ENCODE data around the gene ACTRT2. TPM values are rescaled to one million over a fixed set of nuclear protein-coding genes. Genes with fewer than 3 reads are reported as not detected.

The ACTRT2 gene
- total RNA-seq, 1 experiment from 2014 or later: not detected

- TF ChIP-seq CTCF (IDR thresholded peaks at IDR 0.05; ENCODE audit: unreplicated experiment): no peak
- no peak for DNase-seq
- H3K27me3 Mint-ChIP-seq (ENCODE audit: unreplicated experiment): no peaks in the 10 kb centered on the region
- H3K9me3 Mint-ChIP-seq (ENCODE audit: low read depth, unreplicated experiment): no peaks in the 10 kb centered on the region
- no peak overlapping the region for H3K4me3 Mint-ChIP-seq (ENCODE audit: low read depth, unreplicated experiment)
- H3K27ac Mint-ChIP-seq (ENCODE audit: unreplicated experiment): no peak overlapping the region
- CTCF ChIA-PET: no interaction called here
- BruUV-seq (replicated peaks): no TSS peak
- intact Hi-C loops (cut with micrococcal nuclease; ENCODE audit: unreplicated experiment): no loop called here
- H3K4me1 Mint-ChIP-seq (ENCODE audit: low read depth, unreplicated experiment): no peaks in the 10 kb centered on the region
- H3K36me3 Mint-ChIP-seq (ENCODE audit: insufficient read depth, unreplicated experiment): no peaks in the 10 kb centered on the region
These were observed 47.4 kb upstream of the ACTRT2 start for GRCh38 chr1:2973601-2974593.

- no peaks in the 10 kb centered on the region for H3K36me3 Mint-ChIP-seq (ENCODE audit: insufficient read depth, unreplicated experiment)
- no peaks in the 10 kb centered on the region for H3K9me3 Mint-ChIP-seq (ENCODE audit: low read depth, unreplicated experiment)
- H3K4me3 Mint-ChIP-seq (ENCODE audit: low read depth, unreplicated experiment): no peak overlapping the region
These were observed 46.5 kb upstream of the ACTRT2 start for GRCh38 chr1:2974701-2975301.

GRCh38 chr1:2975466-2976179 is 45.6 kb upstream of the ACTRT2 start:
- H3K36me3 Mint-ChIP-seq (ENCODE audit: insufficient read depth, unreplicated experiment): no peaks in the 10 kb centered on the region
- H3K27me3 Mint-ChIP-seq (ENCODE audit: unreplicated experiment): peaks cover 8% of the 10 kb centered on the region
- no peaks in the 10 kb centered on the region for H3K9me3 Mint-ChIP-seq (ENCODE audit: low read depth, unreplicated experiment)
- no peak overlapping the region for H3K4me3 Mint-ChIP-seq (ENCODE audit: low read depth, unreplicated experiment)
- CTCF ChIA-PET: no interaction called here
- no peaks in the 10 kb centered on the region for H3K4me1 Mint-ChIP-seq (ENCODE audit: low read depth, unreplicated experiment)
- no TSS peak for BruUV-seq (replicated peaks)
- DNase-seq: no peak
- TF ChIP-seq CTCF (IDR thresholded peaks at IDR 0.05; ENCODE audit: unreplicated experiment): no peak
- intact Hi-C loops (cut with micrococcal nuclease; ENCODE audit: unreplicated experiment): no loop called here
- no peak overlapping the region for H3K27ac Mint-ChIP-seq (ENCODE audit: unreplicated experiment)

More at GRCh38 chr1:2974701-2975301, 46.5 kb upstream of the ACTRT2 start:
- no peak for DNase-seq
- Mint-ChIP-seq H3K27ac (ENCODE audit: unreplicated experiment) (no peak overlapping the region), H3K27me3 (ENCODE audit: unreplicated experiment) (no peaks in the 10 kb centered on the region), H3K4me1 (ENCODE audit: low read depth, unreplicated experiment) (no peaks in the 10 kb centered on the region)
- no peak for TF ChIP-seq CTCF (IDR thresholded peaks at IDR 0.05; ENCODE audit: unreplicated experiment)
- BruUV-seq (replicated peaks): no TSS peak
- intact Hi-C loops (cut with micrococcal nuclease; ENCODE audit: unreplicated experiment): no loop called here
- CTCF ChIA-PET: no interaction called here

GRCh38 chr1:2976180-2976562 is 45.1 kb upstream of the ACTRT2 start:
- H3K4me1 Mint-ChIP-seq (ENCODE audit: low read depth, unreplicated experiment): no peaks in the 10 kb centered on the region
- CTCF ChIA-PET: no interaction called here
- no peaks in the 10 kb centered on the region for H3K9me3 Mint-ChIP-seq (ENCODE audit: low read depth, unreplicated experiment)
- no peak for DNase-seq
- peaks cover 13% of the 10 kb centered on the region for H3K27me3 Mint-ChIP-seq (ENCODE audit: unreplicated experiment)
- no peak for TF ChIP-seq CTCF (IDR thresholded peaks at IDR 0.05; ENCODE audit: unreplicated experiment)
- intact Hi-C loops (cut with micrococcal nuclease; ENCODE audit: unreplicated experiment): no loop called here
- H3K27ac Mint-ChIP-seq (ENCODE audit: unreplicated experiment): no peak overlapping the region
- BruUV-seq (replicated peaks): no TSS peak
- no peak overlapping the region for H3K4me3 Mint-ChIP-seq (ENCODE audit: low read depth, unreplicated experiment)
- no peaks in the 10 kb centered on the region for H3K36me3 Mint-ChIP-seq (ENCODE audit: insufficient read depth, unreplicated experiment)

Measured in Calu3 (cell line).